ENCODE data around the gene RAB20. TPM values are rescaled to one million over a fixed set of nuclear protein-coding genes. Genes with fewer than 3 reads are reported as not detected.
"Not testable (repeated sequence)": the region's sequence is repeated elsewhere in the genome, so short reads cannot be mapped to it uniquely, and the experiment has no call there.

The RAB20 gene
- total and polyA plus RNA-seq, 9 donors: 1.9 to 6.0 (median 3.3) TPM

DNA sequence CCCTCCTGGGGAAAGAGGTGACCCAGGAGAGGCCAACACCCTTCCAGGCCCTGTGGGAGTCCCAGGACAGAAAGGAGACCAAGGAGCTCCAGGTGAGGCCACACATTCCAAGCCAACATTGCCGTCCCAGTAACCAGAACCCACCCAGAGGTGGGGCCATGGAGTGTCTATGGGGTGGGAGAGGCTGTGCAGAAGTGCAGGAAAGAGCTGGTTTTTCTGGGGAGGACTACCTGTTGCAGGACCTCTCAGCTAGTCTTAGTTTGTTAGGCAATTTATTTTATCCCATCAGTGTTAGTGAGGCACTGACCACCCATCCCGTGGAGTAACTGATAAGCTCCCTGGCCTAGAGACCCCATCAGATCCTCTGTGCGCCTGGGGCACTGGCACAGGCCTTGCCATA, 66.1 kb downstream of the RAB20 start:
- Histone ChIP-seq H3K9me3 (replicated peaks; ENCODE audit: control insufficient read depth, low read depth, low read length) (peaks cover 8% of the 10 kb centered on the region), H3K36me3 (ENCODE audit: control insufficient read depth, insufficient read depth, low read length) (peaks cover 92% of the 10 kb centered on the region), H3K27ac (ENCODE audit: low read length) (no peak overlapping the region), H3K27me3 (ENCODE audit: control insufficient read depth, insufficient read depth, low read length) (no peaks in the 10 kb centered on the region), H3K4me3 (ENCODE audit: low read length) (no peak overlapping the region), H3K4me1 (ENCODE audit: control insufficient read depth, insufficient read depth, low read length) (no peaks in the 10 kb centered on the region)
- WGBS (ENCODE audit: insufficient coverage): 100% methylated on average over 2 of the region's 3 CpGs
- no peak for DNase-seq

DNA sequence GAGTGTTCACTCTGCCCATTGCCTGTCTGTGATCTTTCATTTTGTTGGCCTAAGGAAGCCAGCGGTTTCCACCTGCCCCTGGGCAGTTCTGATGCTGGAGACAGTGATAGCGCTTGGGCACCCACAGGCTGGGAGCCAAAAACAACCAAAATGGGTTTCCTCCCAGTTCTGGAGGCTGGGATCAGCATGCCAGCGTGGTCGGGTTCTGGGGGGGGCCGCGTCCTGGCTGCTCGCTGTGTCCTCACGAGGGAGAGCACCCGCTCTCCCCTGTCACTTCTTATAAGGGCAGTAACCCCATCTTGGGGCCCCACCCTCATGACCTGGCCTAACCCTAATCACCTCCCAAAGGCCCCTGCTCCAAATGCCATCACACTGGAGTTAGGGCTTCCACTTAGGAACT, 67.9 kb downstream of the RAB20 start:
- Histone ChIP-seq H3K4me1 (ENCODE audit: control insufficient read depth, insufficient read depth, low read length) (no peaks in the 10 kb centered on the region), H3K27me3 (ENCODE audit: control insufficient read depth, insufficient read depth, low read length) (no peaks in the 10 kb centered on the region), H3K4me3 (ENCODE audit: low read length) (no peak overlapping the region), H3K36me3 (ENCODE audit: control insufficient read depth, insufficient read depth, low read length) (peaks cover 92% of the 10 kb centered on the region), H3K9me3 (replicated peaks; ENCODE audit: control insufficient read depth, low read depth, low read length) (no peaks in the 10 kb centered on the region), H3K27ac (ENCODE audit: low read length) (no peak overlapping the region)
- DNase-seq: no peak
- WGBS (ENCODE audit: insufficient coverage): 87% methylated on average over 9 of the region's 9 CpGs

DNA sequence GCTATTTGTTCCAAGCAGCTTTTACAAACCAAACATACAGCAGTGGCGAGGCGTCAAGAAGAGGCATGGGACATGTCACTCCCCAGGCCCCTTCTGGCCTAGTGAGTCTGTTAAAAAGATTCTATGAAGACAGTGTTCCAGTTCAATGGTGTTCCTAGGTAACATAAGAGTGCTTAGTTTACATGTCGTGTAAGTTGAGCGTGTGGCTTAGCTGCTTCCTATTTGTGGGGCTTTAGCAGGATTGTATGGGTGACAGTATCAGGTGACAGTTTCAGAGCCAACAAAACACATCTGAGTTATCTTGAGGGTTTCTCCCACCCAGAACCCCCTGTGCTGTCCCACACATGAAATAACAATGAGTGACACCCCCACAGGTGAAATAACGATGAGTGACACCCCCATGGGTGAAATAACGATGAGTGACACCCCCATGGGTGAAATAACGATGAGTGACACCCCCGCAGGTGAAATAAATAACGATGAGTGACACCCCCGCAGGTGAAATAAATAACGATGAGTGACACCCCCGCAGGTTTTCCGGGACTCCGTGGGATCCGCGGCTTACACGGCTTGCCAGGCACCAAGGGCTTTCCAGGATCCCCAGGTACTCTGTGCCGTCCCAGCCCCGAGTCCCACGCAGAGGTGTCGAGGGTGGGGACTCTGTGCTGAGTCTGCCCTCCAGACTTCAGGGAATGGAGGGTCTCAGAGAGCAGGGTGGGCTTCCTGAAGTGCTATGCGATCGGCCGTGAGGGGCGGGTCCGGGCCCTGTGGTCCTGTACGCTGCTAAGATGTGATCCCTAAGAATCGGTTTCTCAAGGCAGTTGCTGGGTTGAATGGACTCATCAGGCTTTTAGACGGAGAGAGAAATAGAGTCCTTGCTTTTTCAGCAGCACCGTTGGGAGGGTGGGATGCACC, 68.6 kb downstream of the RAB20 start:
- no peak for DNase-seq
- H3K4me1 ChIP-seq (ENCODE audit: control insufficient read depth, insufficient read depth, low read length): no peaks in the 10 kb centered on the region
- no peak overlapping the region for H3K4me3 ChIP-seq (ENCODE audit: low read length)
- WGBS (ENCODE audit: insufficient coverage): 95% methylated on average over 21 of the region's 30 CpGs
- no peak overlapping the region for H3K27ac ChIP-seq (ENCODE audit: low read length)
- H3K27me3 ChIP-seq (ENCODE audit: control insufficient read depth, insufficient read depth, low read length): no peaks in the 10 kb centered on the region
- H3K9me3 ChIP-seq (replicated peaks; ENCODE audit: control insufficient read depth, low read depth, low read length): no peaks in the 10 kb centered on the region
- H3K36me3 ChIP-seq (ENCODE audit: control insufficient read depth, insufficient read depth, low read length): peaks cover 88% of the 10 kb centered on the region

DNA sequence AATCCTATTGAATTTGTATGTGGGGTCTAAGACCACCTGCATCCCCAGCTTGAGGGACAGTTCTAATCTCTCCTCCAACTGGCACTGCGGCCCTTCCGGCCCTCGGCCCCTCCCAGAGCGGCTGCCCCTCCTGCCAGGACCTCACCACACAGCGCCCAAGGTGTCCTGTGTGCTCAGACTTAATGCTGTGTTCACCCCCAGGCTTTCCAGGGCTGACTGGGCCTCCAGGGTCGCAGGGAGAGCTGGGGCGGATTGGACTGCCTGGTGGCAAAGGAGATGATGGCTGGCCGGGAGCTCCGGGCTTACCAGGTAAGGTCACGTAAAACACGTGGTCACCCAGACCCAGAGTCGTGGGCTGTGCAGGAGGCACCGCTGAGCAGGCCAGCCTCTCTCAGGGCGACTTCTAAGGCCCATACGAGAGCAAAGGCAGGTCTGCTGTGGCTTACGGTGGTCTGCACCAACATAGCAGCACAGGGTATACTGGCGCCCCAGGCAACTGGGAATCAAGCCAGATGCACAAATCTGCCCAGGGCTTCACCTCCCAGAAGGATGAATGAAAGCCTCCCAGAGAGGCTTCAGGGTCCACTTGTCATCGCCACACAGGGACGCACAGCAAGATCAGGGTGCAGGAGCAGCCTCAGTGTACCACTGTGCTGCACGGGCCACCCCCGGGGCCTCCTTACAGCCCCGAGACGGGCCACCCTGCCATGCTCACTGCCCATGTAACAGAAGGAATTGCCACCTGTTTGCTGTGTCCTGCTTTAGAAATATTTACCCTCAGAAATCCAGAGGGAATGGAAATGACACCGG, 69.4 kb downstream of the RAB20 start:
- 95% methylated on average over 21 of the region's 24 CpGs for WGBS (ENCODE audit: insufficient coverage)
- Histone ChIP-seq H3K9me3 (replicated peaks; ENCODE audit: control insufficient read depth, low read depth, low read length) (no peaks in the 10 kb centered on the region), H3K27ac (ENCODE audit: low read length) (no peak overlapping the region), H3K4me3 (ENCODE audit: low read length) (no peak overlapping the region), H3K4me1 (ENCODE audit: control insufficient read depth, insufficient read depth, low read length) (no peaks in the 10 kb centered on the region), H3K36me3 (ENCODE audit: control insufficient read depth, insufficient read depth, low read length) (peaks cover 88% of the 10 kb centered on the region), H3K27me3 (ENCODE audit: control insufficient read depth, insufficient read depth, low read length) (no peaks in the 10 kb centered on the region)
- DNase-seq: no peak

DNA sequence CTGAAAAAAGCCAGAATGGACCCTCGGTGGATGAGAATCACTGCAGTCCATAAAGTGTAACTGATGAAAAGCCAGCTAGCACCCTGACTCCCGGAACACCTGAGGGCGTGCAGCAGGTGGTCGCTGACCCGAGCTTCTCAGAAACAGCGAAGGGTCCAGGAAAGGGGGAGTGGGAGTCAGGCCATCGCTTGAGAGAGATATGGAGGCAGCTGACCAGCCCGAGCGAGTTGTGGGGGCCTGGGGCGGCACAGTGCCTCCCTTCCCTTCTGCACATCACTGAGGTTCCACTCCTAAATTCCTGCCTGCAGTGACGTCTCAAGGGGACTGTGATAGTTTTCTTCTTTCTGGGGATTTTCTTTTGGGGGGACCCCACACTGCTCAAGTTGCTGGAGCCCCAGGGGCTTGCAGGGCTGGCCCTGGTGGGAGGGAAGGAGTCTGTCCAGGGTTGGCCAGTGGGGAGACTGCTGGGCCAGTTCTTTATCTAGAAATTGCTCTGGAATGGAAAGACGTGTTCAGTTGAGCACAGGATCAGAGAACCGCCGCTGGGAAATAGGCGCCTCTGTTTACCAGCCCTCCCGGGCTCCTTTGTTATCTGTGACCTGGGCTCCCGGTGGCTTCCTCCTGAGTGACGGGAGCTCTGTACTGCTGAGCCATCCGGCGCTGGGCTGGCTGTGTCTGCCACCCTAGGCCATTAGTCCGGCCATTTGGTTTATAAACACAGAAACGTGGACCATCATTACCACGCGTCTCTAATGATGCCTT, 71.3 kb downstream of the RAB20 start:
- Histone ChIP-seq H3K27ac (ENCODE audit: low read length) (no peak overlapping the region), H3K4me3 (ENCODE audit: low read length) (no peak overlapping the region), H3K9me3 (replicated peaks; ENCODE audit: control insufficient read depth, low read depth, low read length) (no peaks in the 10 kb centered on the region), H3K27me3 (ENCODE audit: control insufficient read depth, insufficient read depth, low read length) (no peaks in the 10 kb centered on the region), H3K4me1 (ENCODE audit: control insufficient read depth, insufficient read depth, low read length) (no peaks in the 10 kb centered on the region), H3K36me3 (ENCODE audit: control insufficient read depth, insufficient read depth, low read length) (peaks cover 84% of the 10 kb centered on the region)
- WGBS (ENCODE audit: insufficient coverage): 87% methylated on average over 18 of the region's 24 CpGs
- DNase-seq: no peak

DNA sequence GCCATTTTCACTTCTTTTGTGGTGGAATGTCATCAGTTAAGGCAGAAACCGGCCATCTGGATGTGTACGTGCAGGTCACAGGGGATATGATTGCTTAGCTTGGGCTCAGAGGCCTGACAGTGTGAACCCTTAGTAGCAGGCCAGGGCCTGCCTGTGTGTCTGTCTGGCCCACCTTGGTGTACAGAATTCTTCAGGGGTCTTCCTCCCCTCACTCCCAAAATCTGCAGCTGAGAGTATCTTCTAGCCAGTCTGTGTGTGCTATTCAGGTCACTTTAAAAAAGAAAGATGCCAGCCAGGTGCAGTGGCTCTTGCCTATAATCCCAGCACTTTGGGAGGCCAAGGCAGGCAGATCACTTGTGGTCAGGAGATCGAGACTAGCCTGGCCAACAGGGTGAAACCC, 74.6 kb downstream of the RAB20 start:
- not testable (repeated sequence) for H3K9me3 ChIP-seq (replicated peaks; ENCODE audit: control insufficient read depth, low read depth, low read length); H3K4me1 ChIP-seq (ENCODE audit: control insufficient read depth, insufficient read depth, low read length); H3K27me3 ChIP-seq (ENCODE audit: control insufficient read depth, insufficient read depth, low read length); H3K27ac ChIP-seq (ENCODE audit: low read length); DNase-seq; H3K4me3 ChIP-seq (ENCODE audit: low read length)
- WGBS (ENCODE audit: insufficient coverage): 73% methylated on average over 1 of the region's 3 CpGs
- peaks cover 86% of the 10 kb centered on the region for H3K36me3 ChIP-seq (ENCODE audit: control insufficient read depth, insufficient read depth, low read length)

DNA sequence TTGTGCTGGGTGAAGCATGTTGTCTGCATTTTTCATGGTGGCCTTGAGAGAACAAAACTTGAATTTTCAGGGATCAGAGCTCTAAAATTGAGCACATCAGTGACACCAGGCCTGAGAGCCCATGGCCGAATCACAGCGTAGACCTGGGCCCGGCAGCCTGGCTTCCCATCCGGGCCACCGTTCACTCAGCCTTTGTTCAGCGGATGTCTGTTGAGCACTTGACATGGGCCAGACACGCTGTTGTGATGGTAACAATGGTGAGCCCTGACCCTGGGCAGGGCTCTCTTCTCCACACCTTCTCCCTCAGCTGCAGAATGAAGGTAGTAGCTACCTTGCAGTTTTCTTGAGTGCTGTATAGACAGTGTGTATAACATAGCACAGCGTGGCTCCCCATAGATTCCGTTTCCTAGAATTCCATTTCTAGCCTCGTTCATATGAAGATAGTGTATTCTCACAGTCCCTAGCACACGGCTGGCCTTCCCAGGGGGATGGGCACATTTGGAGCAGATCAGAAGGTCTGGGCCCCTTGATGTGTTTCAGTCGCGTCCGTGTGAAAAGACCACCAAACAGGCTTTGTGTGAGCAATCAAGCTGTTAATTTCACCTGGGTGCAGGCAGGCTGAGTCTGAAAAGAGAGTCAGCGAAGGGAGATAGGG, 75.3 kb downstream of the RAB20 start:
- Histone ChIP-seq H3K4me3 (ENCODE audit: low read length) (no peak overlapping the region), H3K9me3 (replicated peaks; ENCODE audit: control insufficient read depth, low read depth, low read length) (no peaks in the 10 kb centered on the region), H3K36me3 (ENCODE audit: control insufficient read depth, insufficient read depth, low read length) (peaks cover 80% of the 10 kb centered on the region), H3K27ac (ENCODE audit: low read length) (no peak overlapping the region), H3K27me3 (ENCODE audit: control insufficient read depth, insufficient read depth, low read length) (no peaks in the 10 kb centered on the region), H3K4me1 (ENCODE audit: control insufficient read depth, insufficient read depth, low read length) (no peaks in the 10 kb centered on the region)
- no peak for DNase-seq
- 68% methylated on average over 5 of the region's 15 CpGs for WGBS (ENCODE audit: insufficient coverage)

DNA sequence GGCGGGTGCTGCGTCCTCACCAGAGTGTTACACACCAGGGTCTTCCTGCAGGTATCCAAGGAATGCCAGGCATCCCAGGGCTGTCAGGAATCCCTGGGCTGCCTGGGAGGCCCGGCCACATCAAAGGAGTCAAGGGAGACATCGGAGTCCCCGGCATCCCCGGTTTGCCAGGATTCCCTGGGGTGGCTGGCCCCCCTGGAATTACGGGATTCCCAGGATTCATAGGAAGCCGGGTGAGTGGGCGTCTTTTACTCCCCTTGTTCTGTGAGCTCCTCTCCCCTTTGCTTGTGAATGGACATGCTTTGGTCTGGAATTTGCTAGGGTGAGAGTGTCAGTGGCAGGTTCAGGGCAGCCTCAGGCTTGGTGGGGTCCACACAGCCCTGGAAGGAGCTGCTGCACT, 75.9 kb downstream of the RAB20 start:
- WGBS (ENCODE audit: insufficient coverage): 25% methylated on average over 5 of the region's 9 CpGs
- peaks cover 77% of the 10 kb centered on the region for H3K36me3 ChIP-seq (ENCODE audit: control insufficient read depth, insufficient read depth, low read length)

DNA sequence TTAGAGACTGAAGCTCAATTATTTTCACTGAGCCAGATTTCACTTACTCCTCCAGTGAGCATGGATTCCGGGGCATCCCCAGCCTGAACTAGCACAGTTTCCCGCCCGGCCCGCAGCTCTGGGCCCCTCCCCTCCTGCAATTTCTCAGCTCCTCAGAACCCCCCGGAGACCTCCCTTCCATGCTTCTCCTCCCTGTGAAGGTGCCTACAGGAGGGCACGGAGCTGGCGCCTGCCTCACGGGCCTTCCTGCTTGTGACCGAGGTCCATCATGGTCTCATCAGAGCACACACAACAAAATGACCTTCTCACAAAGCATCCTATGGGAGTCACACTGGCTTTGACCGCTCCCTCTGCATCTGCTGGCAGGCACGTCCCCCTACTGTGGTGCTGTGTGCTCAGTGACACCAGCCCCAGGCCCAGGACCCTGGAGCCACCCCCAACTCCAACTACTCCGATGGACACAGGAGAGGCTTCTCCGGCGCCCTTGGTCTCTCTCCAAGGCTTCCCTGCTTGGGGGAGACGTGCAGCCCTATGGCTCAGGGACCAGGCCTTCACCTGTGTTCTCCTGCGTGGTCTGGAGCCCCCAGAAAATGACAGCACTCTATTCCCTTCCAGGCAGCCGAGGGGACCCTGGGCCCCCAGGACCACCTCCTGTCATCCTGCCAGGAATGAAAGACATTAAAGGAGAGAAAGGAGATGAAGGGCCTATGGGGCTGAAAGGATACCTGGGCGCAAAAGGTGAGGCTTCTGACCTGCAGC, 77.1 kb downstream of the RAB20 start:
- DNase-seq: no peak
- no peaks in the 10 kb centered on the region for H3K27me3 ChIP-seq (ENCODE audit: control insufficient read depth, insufficient read depth, low read length)
- no peak overlapping the region for H3K4me3 ChIP-seq (ENCODE audit: low read length)
- 84% methylated on average over 16 of the region's 18 CpGs for WGBS (ENCODE audit: insufficient coverage)
- H3K4me1 ChIP-seq (ENCODE audit: control insufficient read depth, insufficient read depth, low read length): no peaks in the 10 kb centered on the region
- H3K27ac ChIP-seq (ENCODE audit: low read length): no peak overlapping the region
- no peaks in the 10 kb centered on the region for H3K9me3 ChIP-seq (replicated peaks; ENCODE audit: control insufficient read depth, low read depth, low read length)
- peaks cover 75% of the 10 kb centered on the region for H3K36me3 ChIP-seq (ENCODE audit: control insufficient read depth, insufficient read depth, low read length)

More for the DNA sequence above, 75.9 kb downstream of the RAB20 start:
- DNase-seq: no peak
- Histone ChIP-seq H3K27me3 (ENCODE audit: control insufficient read depth, insufficient read depth, low read length) (no peaks in the 10 kb centered on the region), H3K4me3 (ENCODE audit: low read length) (no peak overlapping the region), H3K27ac (ENCODE audit: low read length) (no peak overlapping the region), H3K4me1 (ENCODE audit: control insufficient read depth, insufficient read depth, low read length) (no peaks in the 10 kb centered on the region), H3K9me3 (replicated peaks; ENCODE audit: control insufficient read depth, low read depth, low read length) (no peaks in the 10 kb centered on the region)
